ENCODE data around the gene OGDH. TPM values are rescaled to one million over a fixed set of nuclear protein-coding genes. Genes with fewer than 3 reads are reported as not detected.

The OGDH gene
- total RNA-seq, 1 experiment from 2014 or later = 69.1 TPM

DNA sequence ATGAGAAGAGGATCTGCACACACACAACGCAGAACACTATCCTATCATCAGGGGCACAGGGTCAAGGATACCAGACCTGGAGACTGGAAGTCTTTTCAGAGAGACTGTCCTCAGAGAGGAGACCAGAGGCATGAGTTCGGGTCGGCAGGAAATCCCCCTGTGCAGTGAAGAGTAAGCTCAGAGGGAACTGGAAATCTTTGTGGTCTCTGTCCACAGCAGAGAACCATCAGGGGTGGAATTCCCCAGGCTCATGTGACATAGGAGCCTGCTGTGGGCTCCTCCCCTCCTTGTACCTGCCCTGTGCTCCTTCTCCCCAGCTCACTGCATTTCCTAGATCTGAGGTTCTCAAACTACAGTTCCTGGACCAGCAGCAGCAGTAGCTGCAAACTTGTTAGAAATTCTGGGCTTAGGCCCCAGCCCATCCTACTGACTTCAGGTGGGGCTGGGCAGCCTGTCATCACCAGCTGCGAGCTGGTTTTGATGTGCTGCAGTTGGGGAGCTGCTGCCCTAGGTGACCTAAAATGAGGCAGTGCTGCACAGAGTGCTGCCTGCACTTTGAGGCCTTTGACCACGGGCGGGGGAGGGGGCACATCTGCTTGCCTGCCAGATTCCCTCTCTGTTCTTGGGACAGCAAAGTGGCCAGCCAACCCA lies 144.6 kb downstream of the OGDH start:
- H3K27me3 ChIP-seq (ENCODE audit: insufficient read depth, low read length) = no peaks in the 10 kb centered on the region
- H3K4me2 ChIP-seq (ENCODE audit: low read length) = 0 out of 2 replicates have a peak overlapping the region, but pooled peaks have one; percentile 18
- peaks cover 2 to 3% of the 10 kb centered on the region in 2 experiments; a peak in 2 of 4 replicates for H3K36me3 ChIP-seq (ENCODE audit: control insufficient read depth in 1 of 2, insufficient read depth in 2 of 2, low read length in 2 of 2)
- intact Hi-C loops (cut with micrococcal nuclease) = no loop called here
- H3K4me3 ChIP-seq (replicated peaks in 1 of 2; ENCODE audit: low read depth in 1 of 2, low read length in 2 of 2) = no peak overlapping the region
- POLR2A ChIA-PET = no interaction called here
- no peak overlapping the region; the same call in 1 of the 2 replicates for H3K27ac ChIP-seq (ENCODE audit: low read depth, low read length)
- no TSS peak for BruUV-seq (replicated peaks)
- DNase-seq (ENCODE audit: low read depth, low spot score) (no peak), ATAC-seq (no peak)
- H2AFZ ChIP-seq (ENCODE audit: low read depth, low read length, poor library complexity, severe bottlenecking) = no peak overlapping the region
- RAD21 ChIA-PET (ENCODE audit: low non-redundant PET in 1 of 2, low total read pairs in 2 of 2, uncharacterized antibody in 2 of 2, unreplicated experiment in 2 of 2) = no interaction called here
- H3K9me3 ChIP-seq (ENCODE audit: control insufficient read depth in 1 of 2, insufficient read depth in 1 of 2, low read depth in 1 of 2, low read length in 2 of 2) = no peaks in the 10 kb centered on the region
- no peaks in the 10 kb centered on the region for H4K20me1 ChIP-seq (ENCODE audit: insufficient read depth)
- no peaks in the 10 kb centered on the region for H3K9me2 ChIP-seq (ENCODE audit: insufficient read depth)
- peaks cover 59% of the 10 kb centered on the region for H3K79me2 ChIP-seq (ENCODE audit: insufficient read depth, low read length)
- CTCF ChIA-PET = no interaction called here
- 0 out of 2 replicates have a peak, but pooled peaks have one; percentile 12 for TF ChIP-seq ZFX (IDR thresholded peaks at IDR 0.05)
- TF ChIP-seq EGR1 (IDR thresholded peaks at IDR 0.05; ENCODE audit: low read depth) = no peak
- H3K4me1 ChIP-seq (ENCODE audit: control insufficient read depth in 1 of 2, insufficient read depth in 2 of 2, low read length in 2 of 2) = peaks cover 18 to 35% of the 10 kb centered on the region in 2 experiments
- no peak overlapping the region for H3K9ac ChIP-seq (ENCODE audit: low read length)

DNA sequence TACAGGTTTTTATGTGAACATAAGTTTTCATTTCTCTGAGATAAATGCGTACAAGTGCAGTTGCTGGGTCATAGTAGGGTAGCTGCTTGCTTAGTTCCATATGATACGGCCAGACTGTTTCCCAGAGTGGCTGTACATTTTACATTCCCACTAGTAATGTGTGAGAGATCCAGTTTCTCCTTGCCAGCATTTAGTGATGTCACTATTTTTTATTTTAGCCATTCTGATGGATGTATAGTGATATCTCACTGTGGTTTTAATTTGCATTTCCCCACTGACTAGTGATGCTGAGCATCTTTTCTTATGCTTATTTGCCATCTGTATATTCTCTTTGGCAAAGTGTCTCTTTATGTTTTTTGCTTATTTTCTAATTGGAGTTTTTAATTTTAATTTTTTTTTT lies 146.4 kb downstream of the OGDH start:
- no peaks in the 10 kb centered on the region for H4K20me1 ChIP-seq (ENCODE audit: insufficient read depth)
- peaks cover 59% of the 10 kb centered on the region for H3K79me2 ChIP-seq (ENCODE audit: insufficient read depth, low read length)
- ChIA-PET RAD21 (ENCODE audit: low non-redundant PET in 1 of 2, low total read pairs in 2 of 2, uncharacterized antibody in 2 of 2, unreplicated experiment in 2 of 2) (no interaction called here), POLR2A (no interaction called here), CTCF (no interaction called here)
- no peaks in the 10 kb centered on the region for H3K9me2 ChIP-seq (ENCODE audit: insufficient read depth)
- H3K9me3 ChIP-seq (ENCODE audit: control insufficient read depth in 1 of 2, insufficient read depth in 1 of 2, low read depth in 1 of 2, low read length in 2 of 2) = no peaks in the 10 kb centered on the region
- H3K36me3 ChIP-seq (ENCODE audit: control insufficient read depth in 1 of 2, insufficient read depth in 2 of 2, low read length in 2 of 2) = peaks cover 3 to 6% of the 10 kb centered on the region in 2 experiments; a peak in 3 of 4 replicates
- H3K27ac ChIP-seq (ENCODE audit: low read depth, low read length) = no peak overlapping the region
- DNase-seq (ENCODE audit: low read depth, low spot score) (no peak), ATAC-seq (no peak)
- peaks cover 16 to 32% of the 10 kb centered on the region in 2 experiments for H3K4me1 ChIP-seq (ENCODE audit: control insufficient read depth in 1 of 2, insufficient read depth in 2 of 2, low read length in 2 of 2)
- TF ChIP-seq ZFX (IDR thresholded peaks at IDR 0.05) = no peak
- TF ChIP-seq ZNF274 (IDR thresholded peaks at IDR 0.05; ENCODE audit: low read depth, low read length) = no peak
- no peak for TF ChIP-seq FOSL1 (IDR thresholded peaks at IDR 0.05; ENCODE audit: low read depth)
- no peak for TF ChIP-seq EGR1 (IDR thresholded peaks at IDR 0.05; ENCODE audit: low read depth)
- no peak for TF ChIP-seq POLR2A (IDR thresholded peaks at IDR 0.05; ENCODE audit: borderline replicate concordance, extremely low read depth, insufficient read depth, insufficient read length)
- TF ChIP-seq SP1 (IDR thresholded peaks at IDR 0.05; ENCODE audit: low read depth) = no peak
- no peak for TF ChIP-seq SRF (IDR thresholded peaks at IDR 0.05; ENCODE audit: low read depth)
- no peak for TF ChIP-seq RAD21 (IDR thresholded peaks at IDR 0.05; ENCODE audit: low read depth)
- TF ChIP-seq EZH2phosphoT487 (IDR thresholded peaks at IDR 0.05; ENCODE audit: borderline replicate concordance) = no peak
- H3K27me3 ChIP-seq (ENCODE audit: insufficient read depth, low read length) = no peaks in the 10 kb centered on the region
- no peak overlapping the region for H3K4me2 ChIP-seq (ENCODE audit: low read length)
- H2AFZ ChIP-seq (ENCODE audit: low read depth, low read length, poor library complexity, severe bottlenecking) = no peak overlapping the region
- H3K4me3 ChIP-seq (replicated peaks in 1 of 2; ENCODE audit: low read depth in 1 of 2, low read length in 2 of 2) = no peak overlapping the region
- no TSS peak for BruUV-seq (replicated peaks)
- intact Hi-C loops (cut with micrococcal nuclease) = no loop called here
- no peak overlapping the region for H3K9ac ChIP-seq (ENCODE audit: low read length)

Data from HCT116 (cell line).